GM23338 (cell line): Measurements from ENCODE around the gene SPAG16. TPM values are rescaled to one million over a fixed set of nuclear protein-coding genes. Genes with fewer than 3 reads are reported as not detected.

Experiments
- ATAC-seq: fragments of 200-7000 bp; cut with Tn5 transposase; 3 replicates; pipeline ENCODE4 v1.9.1; 2020
- DNase-seq: peaks from one replicate; pipeline ENCODE4 v3.0.0-alpha.2; 2015; ENCODE audit warnings: low spot score
- H2AFZ ChIP-seq: fragments of 200-600 bp; sonication (generic); 2 replicates; pipeline ENCODE4 v1.8.0; 2016; ENCODE audit warnings: antibody characterized with exemption, mild to moderate bottlenecking, moderate library complexity
- H3F3A ChIP-seq: fragments of 200-600 bp; sonication (generic); replicated peaks from 2 replicates; pipeline ENCODE4 v1.8.0; 2017; ENCODE audit warnings: antibody characterized with exemption, mixed run types, low read depth
- H3K27ac ChIP-seq: fragments of 200-600 bp; sonication (generic); 2 replicates; pipeline ENCODE4 v1.6.1; 2016; ENCODE audit warnings: low read depth
- H3K27me3 ChIP-seq: fragments of 200-600 bp; sonication (generic); 2 replicates; pipeline ENCODE4 v1.8.0; 2016; ENCODE audit warnings: mild to moderate bottlenecking, mixed run types, moderate library complexity; ENCODE audit not compliant: insufficient read depth
- H3K36me3 ChIP-seq: fragments of 200-600 bp; sonication (generic); 2 replicates; pipeline ENCODE4 v1.8.0; 2016; ENCODE audit warnings: mild to moderate bottlenecking; ENCODE audit not compliant: insufficient read depth
- H3K4me1 ChIP-seq: fragments of 200-600 bp; sonication (generic); 2 replicates; pipeline ENCODE4 v1.8.0; 2016; ENCODE audit warnings: mild to moderate bottlenecking, moderate library complexity; ENCODE audit not compliant: insufficient read depth
- H3K4me2 ChIP-seq: fragments of 200-600 bp; sonication (generic); 2 replicates; pipeline ENCODE4 v1.7.1; 2017; ENCODE audit warnings: mixed run types
- H3K4me3 ChIP-seq: fragments of 200-600 bp; sonication (generic); 2 replicates; pipeline ENCODE4 v1.6.1; 2016; ENCODE audit warnings: mixed run types
- H3K79me2 ChIP-seq: fragments of 200-600 bp; sonication (generic); replicated peaks from 2 replicates; pipeline ENCODE4 v1.8.0; 2017; ENCODE audit warnings: mild to moderate bottlenecking; ENCODE audit not compliant: insufficient read depth
- H3K9me2 ChIP-seq: fragments of 200-600 bp; sonication (generic); 2 replicates; pipeline ENCODE4 v1.8.0; 2017; ENCODE audit not compliant: insufficient read depth
- H4K20me1 ChIP-seq: fragments of 200-600 bp; sonication (generic); replicated peaks from 2 replicates; pipeline ENCODE4 v1.8.0; 2017; ENCODE audit warnings: mild to moderate bottlenecking; ENCODE audit not compliant: insufficient read depth
- H3K27ac Mint-ChIP-seq: 2 replicates; pipeline ENCODE4 v1.8.0; 2020; ENCODE audit warnings: inconsistent platforms, mild to moderate bottlenecking, moderate library complexity, mixed read lengths
- H3K27me3 Mint-ChIP-seq: 3 replicates; pipeline ENCODE4 v1.8.0; 2022; ENCODE audit warnings: low read depth, mild to moderate bottlenecking, moderate library complexity, mixed read lengths, inconsistent platforms; ENCODE audit not compliant: insufficient read depth, poor library complexity
- H3K36me3 Mint-ChIP-seq: 3 replicates; pipeline ENCODE4 v1.8.0; 2021; ENCODE audit warnings: low read depth, mild to moderate bottlenecking, inconsistent platforms, moderate library complexity, mixed read lengths
- H3K4me1 Mint-ChIP-seq: 3 replicates; pipeline ENCODE4 v1.8.0; 2020; ENCODE audit warnings: mild to moderate bottlenecking, inconsistent platforms, mixed read lengths
- H3K4me3 Mint-ChIP-seq: 3 replicates; pipeline ENCODE4 v1.8.0; 2021; ENCODE audit warnings: moderate library complexity, mild to moderate bottlenecking, inconsistent platforms, mixed read lengths
- H3K9me3 Mint-ChIP-seq: 3 replicates; pipeline ENCODE4 v1.8.0; 2020; ENCODE audit warnings: moderate library complexity, mild to moderate bottlenecking, inconsistent platforms, mixed read lengths
- CREB1 ChIP-seq: fragments of 250-450 bp; sonication (Bioruptor Pico); IDR thresholded peaks from 2 replicates; pipeline ENCODE4 v1.5.0; 2020; ENCODE audit warnings: low read depth, mild to moderate bottlenecking, moderate library complexity
- EZH2 ChIP-seq: fragments of 200-600 bp; sonication (generic); IDR thresholded peaks from one replicate; pipeline ENCODE4 v1.8.0; 2017; ENCODE audit warnings: antibody characterized with exemption, mild to moderate bottlenecking, low read depth; ENCODE audit not compliant: unreplicated experiment
- EZH2phosphoT487 ChIP-seq: fragments of 200-600 bp; sonication (generic); IDR thresholded peaks from one replicate; pipeline ENCODE4 v1.8.1; 2018; ENCODE audit warnings: antibody characterized with exemption; ENCODE audit not compliant: unreplicated experiment
- JUNB ChIP-seq: IDR thresholded peaks from one replicate; pipeline ENCODE4 v1.6.1; 2016; ENCODE audit warnings: antibody characterized with exemption; ENCODE audit not compliant: unreplicated experiment
- NANOG ChIP-seq: IDR thresholded peaks from 2 replicates; pipeline ENCODE4 v1.6.1; 2016; ENCODE audit warnings: antibody characterized with exemption, borderline replicate concordance
- POLR2AphosphoS5 ChIP-seq: IDR thresholded peaks from 2 replicates; pipeline ENCODE4 v1.6.1; 2016; ENCODE audit warnings: antibody characterized with exemption, low read depth
- STAT1 ChIP-seq: IDR thresholded peaks from one replicate; pipeline ENCODE4 v1.6.1; 2016; ENCODE audit warnings: antibody characterized with exemption; ENCODE audit not compliant: unreplicated experiment
- ZNF114 ChIP-seq: fragments of 250-450 bp; sonication (Bioruptor Pico); IDR thresholded peaks from 2 replicates; pipeline ENCODE4 v1.5.0; 2020; ENCODE audit warnings: mild to moderate bottlenecking, moderate library complexity
- ZNF331 ChIP-seq: fragments of 250-450 bp; sonication (Bioruptor Pico); IDR thresholded peaks from 2 replicates; pipeline ENCODE4 v1.5.0; 2020; ENCODE audit warnings: low read depth, mild to moderate bottlenecking, moderate library complexity
- polyA plus RNA-seq: library from polyadenylated mRNA; unstranded; fragments of >200 nt; fragmentation: Nextera tagmentation; extraction: Ambion mirVana; gene quantifications from 2 replicates; pipeline ENCODE4 v1.2.1, GENCODE V29; 2016
- total RNA-seq: library from RNA; depleted of rRNA; stranded (reverse); fragments of >200 nt; shearing (Covaris generic); gene quantifications from 2 replicates; pipeline ENCODE4 v1.2.3, GENCODE V29; 2014
- TF ChIP-seq, protein P1 (sequence below), 2 experiments: fragments of 200-600 bp in 1 of 2; sonication (generic) in 1 of 2; conservative IDR thresholded peaks; 2 replicates each; pipeline versions ENCODE4 v1.5.1 to v1.6.1; 2016 to 2017; ENCODE audit warnings: antibody characterized with exemption in 2 of 2, low read depth in 2 of 2, mild to moderate bottlenecking in 2 of 2, moderate library complexity in 1 of 2
- TF ChIP-seq, protein P2 (sequence below): IDR thresholded peaks from 2 replicates; pipeline ENCODE4 v1.6.1; 2016; ENCODE audit warnings: antibody characterized with exemption
- TF ChIP-seq, protein P3 (sequence below): fragments of 250-450 bp; sonication (Bioruptor Pico); IDR thresholded peaks from 2 replicates; pipeline ENCODE4 v1.5.0; 2020; ENCODE audit warnings: mild to moderate bottlenecking, moderate library complexity
- TF ChIP-seq, protein P4 (sequence below): IDR thresholded peaks from one replicate; pipeline ENCODE4 v1.6.1; 2018; ENCODE audit warnings: antibody characterized with exemption; ENCODE audit not compliant: unreplicated experiment

The SPAG16 gene
- total and polyA plus RNA-seq, 2 experiments from 2014 or later, result 19.7 to 47.8 TPM

DNA sequence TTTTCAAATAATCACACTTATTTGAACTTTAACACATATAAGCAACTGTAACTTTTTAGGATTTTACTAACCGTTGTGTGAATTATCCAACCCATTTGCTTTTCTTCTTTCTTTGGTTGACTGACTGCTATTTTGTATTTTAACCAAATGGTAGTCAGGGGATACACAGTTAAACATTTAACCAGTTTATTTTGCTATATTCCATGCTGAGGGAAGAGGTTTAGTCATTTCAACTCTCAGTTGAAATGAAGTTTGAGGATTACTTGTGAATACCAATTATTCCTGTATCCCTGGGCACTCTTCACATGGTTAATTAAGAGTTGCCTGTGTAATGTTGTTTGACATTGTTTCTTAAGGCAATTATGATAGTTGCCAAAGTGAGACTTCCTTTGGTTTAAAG is 1.9 kb downstream of the SPAG16 start:
- no peaks in the 10 kb centered on the region for H3K36me3 ChIP-seq
- H3K4me3 ChIP-seq, result no peak overlapping the region
- DNase-seq (no peak), ATAC-seq (no peak)
- peaks cover 2% of the 10 kb centered on the region for H3K27me3 Mint-ChIP-seq
- H3K9me2 ChIP-seq, result no peaks in the 10 kb centered on the region
- no peak overlapping the region for H3K4me2 ChIP-seq
- no peaks in the 10 kb centered on the region for H3K27me3 ChIP-seq
- H3K4me1 ChIP-seq, result peaks cover 30% of the 10 kb centered on the region
- H4K20me1 ChIP-seq, result no peaks in the 10 kb centered on the region
- no peaks in the 10 kb centered on the region for H3F3A ChIP-seq
- H3K4me3 Mint-ChIP-seq, result no peak overlapping the region; the same call in 2 of the 3 replicates
- H2AFZ ChIP-seq, result no peak overlapping the region
- no peaks in the 10 kb centered on the region; the same call in 2 of the 3 replicates for H3K36me3 Mint-ChIP-seq
- peaks cover 4% of the 10 kb centered on the region for H3K79me2 ChIP-seq
- TF ChIP-seq EZH2phosphoT487 (no peak), ZNF331 (CRISPR knock-in tag) (no peak), CREB1 (CRISPR knock-in tag) (no peak), JUNB (no peak), EZH2 (no peak), STAT1 (no peak), NANOG (no peak), POLR2AphosphoS5 (no peak), ZNF114 (CRISPR knock-in tag) (no peak)
- TF ChIP-seq, protein P1, sequence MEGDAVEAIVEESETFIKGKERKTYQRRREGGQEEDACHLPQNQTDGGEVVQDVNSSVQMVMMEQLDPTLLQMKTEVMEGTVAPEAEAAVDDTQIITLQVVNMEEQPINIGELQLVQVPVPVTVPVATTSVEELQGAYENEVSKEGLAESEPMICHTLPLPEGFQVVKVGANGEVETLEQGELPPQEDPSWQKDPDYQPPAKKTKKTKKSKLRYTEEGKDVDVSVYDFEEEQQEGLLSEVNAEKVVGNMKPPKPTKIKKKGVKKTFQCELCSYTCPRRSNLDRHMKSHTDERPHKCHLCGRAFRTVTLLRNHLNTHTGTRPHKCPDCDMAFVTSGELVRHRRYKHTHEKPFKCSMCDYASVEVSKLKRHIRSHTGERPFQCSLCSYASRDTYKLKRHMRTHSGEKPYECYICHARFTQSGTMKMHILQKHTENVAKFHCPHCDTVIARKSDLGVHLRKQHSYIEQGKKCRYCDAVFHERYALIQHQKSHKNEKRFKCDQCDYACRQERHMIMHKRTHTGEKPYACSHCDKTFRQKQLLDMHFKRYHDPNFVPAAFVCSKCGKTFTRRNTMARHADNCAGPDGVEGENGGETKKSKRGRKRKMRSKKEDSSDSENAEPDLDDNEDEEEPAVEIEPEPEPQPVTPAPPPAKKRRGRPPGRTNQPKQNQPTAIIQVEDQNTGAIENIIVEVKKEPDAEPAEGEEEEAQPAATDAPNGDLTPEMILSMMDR (conservative IDR thresholded peaks at IDR 0.05; ENCODE audit: low read depth in 2 of 2), result no peak
- TF ChIP-seq, protein P2, sequence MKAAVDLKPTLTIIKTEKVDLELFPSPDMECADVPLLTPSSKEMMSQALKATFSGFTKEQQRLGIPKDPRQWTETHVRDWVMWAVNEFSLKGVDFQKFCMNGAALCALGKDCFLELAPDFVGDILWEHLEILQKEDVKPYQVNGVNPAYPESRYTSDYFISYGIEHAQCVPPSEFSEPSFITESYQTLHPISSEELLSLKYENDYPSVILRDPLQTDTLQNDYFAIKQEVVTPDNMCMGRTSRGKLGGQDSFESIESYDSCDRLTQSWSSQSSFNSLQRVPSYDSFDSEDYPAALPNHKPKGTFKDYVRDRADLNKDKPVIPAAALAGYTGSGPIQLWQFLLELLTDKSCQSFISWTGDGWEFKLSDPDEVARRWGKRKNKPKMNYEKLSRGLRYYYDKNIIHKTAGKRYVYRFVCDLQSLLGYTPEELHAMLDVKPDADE, result no peak
- TF ChIP-seq, protein P3, sequence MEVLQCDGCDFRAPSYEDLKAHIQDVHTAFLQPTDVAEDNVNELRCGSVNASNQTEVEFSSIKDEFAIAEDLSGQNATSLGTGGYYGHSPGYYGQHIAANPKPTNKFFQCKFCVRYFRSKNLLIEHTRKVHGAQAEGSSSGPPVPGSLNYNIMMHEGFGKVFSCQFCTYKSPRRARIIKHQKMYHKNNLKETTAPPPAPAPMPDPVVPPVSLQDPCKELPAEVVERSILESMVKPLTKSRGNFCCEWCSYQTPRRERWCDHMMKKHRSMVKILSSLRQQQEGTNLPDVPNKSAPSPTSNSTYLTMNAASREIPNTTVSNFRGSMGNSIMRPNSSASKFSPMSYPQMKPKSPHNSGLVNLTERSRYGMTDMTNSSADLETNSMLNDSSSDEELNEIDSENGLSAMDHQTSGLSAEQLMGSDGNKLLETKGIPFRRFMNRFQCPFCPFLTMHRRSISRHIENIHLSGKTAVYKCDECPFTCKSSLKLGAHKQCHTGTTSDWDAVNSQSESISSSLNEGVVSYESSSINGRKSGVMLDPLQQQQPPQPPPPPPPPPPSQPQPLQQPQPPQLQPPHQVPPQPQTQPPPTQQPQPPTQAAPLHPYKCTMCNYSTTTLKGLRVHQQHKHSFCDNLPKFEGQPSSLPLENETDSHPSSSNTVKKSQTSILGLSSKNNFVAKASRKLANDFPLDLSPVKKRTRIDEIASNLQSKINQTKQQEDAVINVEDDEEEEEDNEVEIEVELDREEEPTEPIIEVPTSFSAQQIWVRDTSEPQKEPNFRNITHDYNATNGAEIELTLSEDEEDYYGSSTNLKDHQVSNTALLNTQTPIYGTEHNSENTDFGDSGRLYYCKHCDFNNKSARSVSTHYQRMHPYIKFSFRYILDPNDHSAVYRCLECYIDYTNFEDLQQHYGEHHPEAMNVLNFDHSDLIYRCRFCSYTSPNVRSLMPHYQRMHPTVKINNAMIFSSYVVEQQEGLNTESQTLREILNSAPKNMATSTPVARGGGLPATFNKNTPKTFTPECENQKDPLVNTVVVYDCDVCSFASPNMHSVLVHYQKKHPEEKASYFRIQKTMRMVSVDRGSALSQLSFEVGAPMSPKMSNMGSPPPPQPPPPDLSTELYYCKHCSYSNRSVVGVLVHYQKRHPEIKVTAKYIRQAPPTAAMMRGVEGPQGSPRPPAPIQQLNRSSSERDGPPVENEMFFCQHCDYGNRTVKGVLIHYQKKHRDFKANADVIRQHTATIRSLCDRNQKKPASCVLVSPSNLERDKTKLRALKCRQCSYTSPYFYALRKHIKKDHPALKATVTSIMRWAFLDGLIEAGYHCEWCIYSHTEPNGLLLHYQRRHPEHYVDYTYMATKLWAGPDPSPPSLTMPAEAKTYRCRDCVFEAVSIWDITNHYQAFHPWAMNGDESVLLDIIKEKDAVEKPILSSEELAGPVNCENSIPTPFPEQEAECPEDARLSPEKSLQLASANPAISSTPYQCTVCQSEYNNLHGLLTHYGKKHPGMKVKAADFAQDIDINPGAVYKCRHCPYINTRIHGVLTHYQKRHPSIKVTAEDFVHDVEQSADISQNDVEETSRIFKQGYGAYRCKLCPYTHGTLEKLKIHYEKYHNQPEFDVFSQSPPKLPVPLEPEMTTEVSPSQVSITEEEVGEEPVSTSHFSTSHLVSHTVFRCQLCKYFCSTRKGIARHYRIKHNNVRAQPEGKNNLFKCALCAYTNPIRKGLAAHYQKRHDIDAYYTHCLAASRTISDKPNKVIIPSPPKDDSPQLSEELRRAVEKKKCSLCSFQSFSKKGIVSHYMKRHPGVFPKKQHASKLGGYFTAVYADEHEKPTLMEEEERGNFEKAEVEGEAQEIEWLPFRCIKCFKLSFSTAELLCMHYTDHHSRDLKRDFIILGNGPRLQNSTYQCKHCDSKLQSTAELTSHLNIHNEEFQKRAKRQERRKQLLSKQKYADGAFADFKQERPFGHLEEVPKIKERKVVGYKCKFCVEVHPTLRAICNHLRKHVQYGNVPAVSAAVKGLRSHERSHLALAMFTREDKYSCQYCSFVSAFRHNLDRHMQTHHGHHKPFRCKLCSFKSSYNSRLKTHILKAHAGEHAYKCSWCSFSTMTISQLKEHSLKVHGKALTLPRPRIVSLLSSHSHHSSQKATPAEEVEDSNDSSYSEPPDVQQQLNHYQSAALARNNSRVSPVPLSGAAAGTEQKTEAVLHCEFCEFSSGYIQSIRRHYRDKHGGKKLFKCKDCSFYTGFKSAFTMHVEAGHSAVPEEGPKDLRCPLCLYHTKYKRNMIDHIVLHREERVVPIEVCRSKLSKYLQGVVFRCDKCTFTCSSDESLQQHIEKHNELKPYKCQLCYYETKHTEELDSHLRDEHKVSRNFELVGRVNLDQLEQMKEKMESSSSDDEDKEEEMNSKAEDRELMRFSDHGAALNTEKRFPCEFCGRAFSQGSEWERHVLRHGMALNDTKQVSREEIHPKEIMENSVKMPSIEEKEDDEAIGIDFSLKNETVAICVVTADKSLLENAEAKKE, result no peak
- TF ChIP-seq, protein P4, sequence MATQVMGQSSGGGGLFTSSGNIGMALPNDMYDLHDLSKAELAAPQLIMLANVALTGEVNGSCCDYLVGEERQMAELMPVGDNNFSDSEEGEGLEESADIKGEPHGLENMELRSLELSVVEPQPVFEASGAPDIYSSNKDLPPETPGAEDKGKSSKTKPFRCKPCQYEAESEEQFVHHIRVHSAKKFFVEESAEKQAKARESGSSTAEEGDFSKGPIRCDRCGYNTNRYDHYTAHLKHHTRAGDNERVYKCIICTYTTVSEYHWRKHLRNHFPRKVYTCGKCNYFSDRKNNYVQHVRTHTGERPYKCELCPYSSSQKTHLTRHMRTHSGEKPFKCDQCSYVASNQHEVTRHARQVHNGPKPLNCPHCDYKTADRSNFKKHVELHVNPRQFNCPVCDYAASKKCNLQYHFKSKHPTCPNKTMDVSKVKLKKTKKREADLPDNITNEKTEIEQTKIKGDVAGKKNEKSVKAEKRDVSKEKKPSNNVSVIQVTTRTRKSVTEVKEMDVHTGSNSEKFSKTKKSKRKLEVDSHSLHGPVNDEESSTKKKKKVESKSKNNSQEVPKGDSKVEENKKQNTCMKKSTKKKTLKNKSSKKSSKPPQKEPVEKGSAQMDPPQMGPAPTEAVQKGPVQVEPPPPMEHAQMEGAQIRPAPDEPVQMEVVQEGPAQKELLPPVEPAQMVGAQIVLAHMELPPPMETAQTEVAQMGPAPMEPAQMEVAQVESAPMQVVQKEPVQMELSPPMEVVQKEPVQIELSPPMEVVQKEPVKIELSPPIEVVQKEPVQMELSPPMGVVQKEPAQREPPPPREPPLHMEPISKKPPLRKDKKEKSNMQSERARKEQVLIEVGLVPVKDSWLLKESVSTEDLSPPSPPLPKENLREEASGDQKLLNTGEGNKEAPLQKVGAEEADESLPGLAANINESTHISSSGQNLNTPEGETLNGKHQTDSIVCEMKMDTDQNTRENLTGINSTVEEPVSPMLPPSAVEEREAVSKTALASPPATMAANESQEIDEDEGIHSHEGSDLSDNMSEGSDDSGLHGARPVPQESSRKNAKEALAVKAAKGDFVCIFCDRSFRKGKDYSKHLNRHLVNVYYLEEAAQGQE, result no peak
- H3K9me3 Mint-ChIP-seq, result no peaks in the 10 kb centered on the region
- H3K27ac Mint-ChIP-seq, result no peak overlapping the region
- H3K4me1 Mint-ChIP-seq, result peaks cover 41% of the 10 kb centered on the region
- no peak overlapping the region for H3K27ac ChIP-seq
